Retinal pigment epithelial cell (primary cell): ENCODE data around the gene SIRT1.

Experiments
- DNase-seq: peaks from one replicate; pipeline ENCODE4 v3.0.0-alpha.2; 2010; ENCODE audit warnings: low read depth
- H3K4me3 ChIP-seq: 2 replicates; pipeline ENCODE4 v1.5.1; 2011; ENCODE audit warnings: mild to moderate bottlenecking, low read length, control low read depth, moderate library complexity
- CTCF ChIP-seq: conservative IDR thresholded peaks from 2 replicates; pipeline ENCODE4 v1.5.1; 2011; ENCODE audit warnings: low read depth, low read length, control low read depth, inconsistent platforms

SIRT1 gene

GRCh38 chr10:67926951-67927350, 42.5 kb downstream of the SIRT1 start:
- no peak overlapping the region for H3K4me3 ChIP-seq
- no peak for TF ChIP-seq CTCF
- DNase-seq: no peak

GRCh38 chr10:67933199-67933598, 48.7 kb downstream of the SIRT1 start:
- no peak for TF ChIP-seq CTCF
- DNase-seq: no peak
- H3K4me3 ChIP-seq: no peak overlapping the region

GRCh38 chr10:67934336-67934735, 49.9 kb downstream of the SIRT1 start:
- no peak for TF ChIP-seq CTCF
- H3K4me3 ChIP-seq: no peak overlapping the region
- DNase-seq: no peak

- no peak for TF ChIP-seq CTCF
- no peak for DNase-seq
- no peak overlapping the region for H3K4me3 ChIP-seq
Measured at GRCh38 chr10:67935223-67935622, 50.8 kb downstream of the SIRT1 start.

GRCh38 chr10:67936416-67936815, 52.0 kb downstream of the SIRT1 start:
- H3K4me3 ChIP-seq: no peak overlapping the region
- TF ChIP-seq CTCF: no peak
- no peak for DNase-seq

GRCh38 chr10:67943917-67944316, 59.5 kb downstream of the SIRT1 start:
- no peak for DNase-seq
- H3K4me3 ChIP-seq: no peak overlapping the region
- TF ChIP-seq CTCF: no peak

- DNase-seq: no peak
- no peak overlapping the region for H3K4me3 ChIP-seq
- TF ChIP-seq CTCF: no peak
Measured at GRCh38 chr10:67955614-67956013, 71.2 kb downstream of the SIRT1 start.
